ENCODE measurements around the gene UBE2R2.
A peak's percentile ranks its signal among the peaks of the same experiment; 100 is the strongest.
"Not testable (repeated sequence)": the region's sequence is repeated elsewhere in the genome, so short reads cannot be mapped to it uniquely, and the experiment has no call there.

Gene UBE2R2

DNA sequence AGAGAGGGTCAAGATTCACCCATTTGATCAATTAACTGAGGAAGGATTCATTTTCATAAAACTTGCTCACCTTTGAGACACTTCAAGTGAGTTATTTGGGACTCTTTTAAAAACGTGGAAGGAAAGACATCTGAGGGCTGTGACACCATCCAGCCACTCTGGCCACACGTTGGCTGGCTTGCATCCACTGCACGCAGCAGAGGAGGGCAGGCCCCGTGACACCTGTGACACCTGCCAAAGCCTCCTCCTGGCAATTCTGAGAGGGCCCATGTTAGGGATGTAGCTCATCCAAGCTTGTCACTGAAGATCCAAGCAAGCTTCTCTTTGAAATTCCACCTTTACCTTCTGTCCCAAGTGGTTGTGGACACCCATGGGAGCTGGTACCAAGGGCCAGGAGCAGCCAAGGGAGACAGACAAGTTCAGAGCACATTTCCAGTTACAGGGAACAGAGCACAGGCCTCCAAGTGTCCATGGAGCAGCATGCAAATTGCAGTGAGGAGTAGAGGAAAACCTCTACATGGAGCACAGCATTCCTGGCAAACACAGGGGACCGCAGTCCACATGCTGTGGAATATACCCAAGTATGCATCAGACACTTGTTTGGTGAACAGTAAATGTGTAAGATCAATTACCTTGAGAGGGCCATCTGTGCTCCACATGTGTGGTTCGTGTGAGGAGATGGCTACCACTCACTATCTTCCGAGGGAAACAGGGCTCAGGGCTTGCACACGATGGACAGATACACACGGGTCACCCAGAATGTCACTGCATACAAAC is 16.8 kb upstream of the UBE2R2 start:
- no peak for DNase-seq (ENCODE audit: low read depth in 3 of 3)

GRCh38 chr9:33800886-33801285 is 16.1 kb upstream of the UBE2R2 start:
- no peak for DNase-seq (ENCODE audit: low read depth in 3 of 3)

DNA sequence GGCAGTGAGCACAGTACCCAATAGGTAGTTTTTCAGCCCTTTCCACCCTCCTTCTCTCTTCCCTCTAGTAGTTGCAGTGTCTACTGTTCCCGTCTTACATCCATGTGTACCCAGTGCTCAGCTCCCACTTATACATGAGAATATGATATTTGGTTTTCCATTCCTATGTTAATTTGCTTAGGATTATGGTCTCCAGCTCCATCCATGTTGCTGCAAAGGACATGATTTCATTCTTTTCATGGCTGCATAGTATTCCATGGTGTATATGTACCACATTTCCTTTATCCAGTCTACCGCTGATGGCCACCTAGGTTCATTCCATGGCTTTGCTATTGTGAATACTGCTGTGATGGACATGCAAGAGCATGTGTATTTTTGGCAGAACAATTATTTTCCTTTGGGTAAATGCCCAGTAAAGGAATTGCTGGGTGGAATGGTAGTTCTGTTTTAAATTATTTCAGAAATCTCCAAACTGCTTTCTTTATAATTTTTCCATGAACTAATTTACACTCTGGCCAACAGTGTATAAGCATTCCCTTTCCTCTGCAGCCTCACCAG is 14.9 kb upstream of the UBE2R2 start:
- not testable (repeated sequence) for DNase-seq (ENCODE audit: low read depth in 3 of 3)

GRCh38 chr9:33804196-33804595 is 12.8 kb upstream of the UBE2R2 start:
- not testable (repeated sequence) for DNase-seq (ENCODE audit: low read depth in 3 of 3)

GRCh38 chr9:33807156-33807555 is 9.8 kb upstream of the UBE2R2 start:
- DNase-seq (ENCODE audit: low read depth in 3 of 3), result not testable (repeated sequence)

DNA sequence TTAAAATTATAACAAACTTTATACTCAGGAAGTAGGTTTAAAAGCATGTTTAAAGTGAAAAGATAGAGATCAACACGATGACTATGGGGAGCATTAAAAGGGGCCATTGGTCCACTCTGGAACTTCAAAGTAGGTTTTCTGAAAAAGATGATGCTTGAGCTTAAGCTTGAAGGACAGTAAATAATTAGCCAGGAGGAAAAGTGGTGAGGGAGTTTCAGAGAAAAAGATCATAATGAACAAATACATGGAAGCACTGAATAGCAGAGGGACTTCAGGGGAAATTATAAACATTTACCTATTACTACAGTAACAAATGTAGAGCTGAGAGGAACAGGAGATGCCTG is 8.0 kb upstream of the UBE2R2 start:
- not testable (repeated sequence) for DNase-seq (ENCODE audit: low read depth in 3 of 3)

- DNase-seq (ENCODE audit: low read depth in 3 of 3), result no peak
Measured at GRCh38 chr9:33809506-33809905, 7.5 kb upstream of the UBE2R2 start.

DNA sequence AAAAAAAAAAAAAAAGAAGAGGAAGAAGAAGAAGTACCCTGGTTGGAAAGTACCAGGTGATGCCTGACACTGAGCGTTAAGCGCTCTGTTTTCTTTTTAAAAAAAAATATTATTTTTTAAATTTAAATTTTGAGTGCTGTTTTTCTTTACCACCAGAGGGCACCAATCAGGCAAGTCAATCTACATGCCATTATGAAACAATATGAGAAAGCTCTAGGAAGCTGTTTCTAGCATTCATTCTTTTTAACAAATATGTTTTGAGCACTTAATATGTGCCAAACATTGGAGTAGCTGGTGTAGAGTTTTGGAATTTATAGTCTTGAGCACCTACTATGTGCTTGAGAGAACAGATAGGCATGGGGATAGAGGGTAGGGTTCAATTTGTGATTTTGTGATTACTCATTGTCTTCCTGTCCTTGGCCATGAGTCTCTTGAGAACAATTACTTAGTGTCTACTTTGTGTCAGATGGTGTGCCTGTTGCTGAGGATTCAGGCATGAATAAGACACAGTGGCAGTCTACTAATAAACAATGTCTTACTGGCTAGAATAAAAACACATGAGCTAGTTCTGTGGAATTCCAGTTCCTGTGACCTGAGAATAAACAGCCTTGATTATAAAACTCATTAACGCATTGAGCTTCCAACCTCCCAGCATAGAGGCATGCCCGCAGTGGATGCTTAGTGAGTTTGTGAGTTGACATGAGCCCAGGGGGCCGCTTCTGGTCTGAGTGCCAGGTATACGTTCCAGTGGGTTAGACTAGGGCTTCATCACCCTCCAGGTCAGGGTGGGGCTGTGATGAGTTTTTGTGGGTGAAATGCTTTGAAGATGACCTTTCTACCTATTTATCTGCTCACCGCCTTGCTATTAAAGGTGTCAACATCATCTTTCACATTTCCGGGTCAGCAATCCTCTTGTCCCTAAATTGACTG is 3.0 kb upstream of the UBE2R2 start:
- DNase-seq (ENCODE audit: low read depth in 3 of 3), result no peak

DNA sequence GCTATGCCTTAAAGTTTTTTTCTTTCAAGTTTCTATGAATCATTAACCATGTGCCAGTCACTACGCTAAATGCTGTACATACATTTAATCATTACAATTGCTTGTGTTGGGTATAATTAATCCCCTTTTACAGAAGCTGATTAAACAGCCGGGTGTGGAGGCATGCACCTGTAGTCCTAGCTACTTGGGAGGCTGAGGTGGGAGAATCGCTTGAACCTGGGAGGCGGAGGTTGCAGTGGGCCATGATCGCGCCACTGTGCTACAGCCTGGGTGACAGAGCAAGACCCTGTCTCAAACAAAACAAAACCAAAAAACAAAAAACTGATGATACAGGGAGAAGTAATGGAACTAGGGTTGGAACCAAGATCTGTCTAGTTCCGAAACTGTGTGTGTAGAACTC is 1.2 kb upstream of the UBE2R2 start:
- DNase-seq (ENCODE audit: low read depth in 3 of 3), result no peak

GRCh38 chr9:33817327-33818166 is 587 bp downstream of the UBE2R2 start:
- DNase-seq (ENCODE audit: low read depth in 3 of 3), result peak; percentile 14 to 48 (median 21)

- peak in 1 of 3 donors; percentile 16 for DNase-seq (ENCODE audit: low read depth in 3 of 3)
Measured at GRCh38 chr9:33818167-33818846, 1.3 kb downstream of the UBE2R2 start.

DNA sequence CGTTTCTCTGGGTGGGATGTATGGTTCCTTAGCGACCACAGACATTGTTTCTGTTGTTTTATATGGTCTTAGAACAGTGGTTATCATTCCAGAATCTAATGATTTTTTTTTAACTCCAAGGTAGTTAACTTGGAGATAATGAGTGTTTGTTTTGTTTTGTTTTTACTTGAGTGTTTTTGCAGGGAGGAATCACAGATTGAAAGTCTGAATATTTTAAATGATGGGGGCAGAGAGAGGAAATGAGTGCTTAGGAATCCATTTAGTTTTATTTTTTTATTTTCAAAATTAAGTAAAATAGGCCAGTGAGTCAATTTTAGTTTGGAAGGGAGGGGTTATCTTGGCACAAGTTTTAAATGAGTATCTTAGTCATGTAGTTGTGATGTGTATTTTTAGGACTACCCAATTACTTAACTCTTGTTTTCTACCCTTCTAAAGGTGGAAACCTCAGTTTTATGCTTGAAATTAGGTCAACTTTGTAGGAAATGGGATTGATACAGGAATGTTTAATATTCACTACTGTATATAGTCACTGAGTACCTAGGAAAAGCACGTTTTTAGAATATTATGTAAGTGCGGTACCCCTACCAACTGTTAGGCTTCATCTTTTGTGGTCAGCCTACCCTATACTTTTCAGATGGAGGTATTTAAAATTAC is 2.0 kb downstream of the UBE2R2 start:
- no peak for DNase-seq (ENCODE audit: low read depth in 3 of 3)

DNA sequence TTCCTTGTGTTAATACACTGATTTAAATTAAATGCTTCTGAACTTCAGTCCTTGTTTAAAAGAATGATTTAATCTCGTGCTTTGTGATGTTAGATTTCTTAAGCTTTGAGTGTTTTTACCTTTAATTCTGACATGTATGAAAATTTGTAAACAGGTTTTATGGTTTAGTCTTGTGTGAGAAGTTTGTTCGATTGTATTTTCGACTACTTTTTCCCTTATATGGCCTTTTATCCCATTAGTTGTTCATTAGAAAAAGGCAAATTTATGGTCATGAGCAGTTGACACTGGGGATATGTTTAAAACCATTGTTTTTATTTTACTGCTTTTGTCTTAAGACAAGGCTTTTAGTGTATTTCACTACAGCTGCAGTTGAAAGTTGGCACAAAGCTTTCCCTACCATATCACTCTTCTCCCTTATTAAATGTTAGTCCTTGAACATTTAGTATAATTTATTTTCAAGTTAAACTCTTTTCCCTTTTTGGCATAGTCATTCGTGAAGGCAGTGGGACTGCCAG is 3.3 kb downstream of the UBE2R2 start:
- DNase-seq (ENCODE audit: low read depth in 3 of 3), result no peak

DNA sequence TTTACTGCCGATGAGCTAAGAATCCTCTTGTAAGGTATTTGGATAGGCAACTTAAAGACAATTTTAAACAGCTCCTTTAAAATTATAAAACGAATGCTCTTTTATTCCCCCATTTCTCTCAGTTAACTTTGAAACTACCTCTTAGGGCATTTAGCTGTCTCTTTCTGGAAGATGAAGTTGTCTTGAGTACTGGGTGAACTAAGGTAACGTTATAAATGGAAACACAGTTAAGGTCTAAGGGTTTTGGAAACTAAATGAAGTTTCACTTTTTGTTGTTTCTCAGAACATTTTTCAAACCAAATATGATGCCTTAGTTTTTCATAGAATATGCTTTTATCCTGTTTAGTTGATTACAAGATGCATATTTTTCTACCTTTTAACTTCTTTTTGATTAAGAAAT is 6.8 kb downstream of the UBE2R2 start:
- no peak for DNase-seq (ENCODE audit: low read depth in 3 of 3)

DNA sequence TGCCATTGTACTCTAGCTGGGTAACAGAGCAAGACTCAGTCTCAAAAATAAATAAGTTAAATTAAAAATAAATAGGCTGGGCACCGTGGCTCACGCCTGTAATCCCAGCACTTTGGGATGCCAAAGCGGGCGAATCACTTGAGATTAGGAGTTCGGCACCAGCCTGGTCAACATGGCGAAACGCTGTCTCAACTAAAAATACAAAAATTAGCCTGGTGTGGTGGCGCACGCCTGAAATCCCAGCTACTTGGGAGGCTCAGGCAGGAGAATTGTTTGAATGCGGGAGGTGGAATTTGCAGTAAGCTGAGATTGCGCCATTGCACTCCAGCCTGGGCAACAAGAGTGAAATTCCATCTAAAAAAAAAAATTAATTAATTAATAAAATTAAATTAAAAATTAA is 10.3 kb downstream of the UBE2R2 start:
- not testable (repeated sequence) for DNase-seq (ENCODE audit: low read depth in 3 of 3)

- not testable (repeated sequence) for DNase-seq (ENCODE audit: low read depth in 3 of 3)
Measured at GRCh38 chr9:33829641-33830230, 12.8 kb downstream of the UBE2R2 start.

GRCh38 chr9:33835625-33836260 is 18.8 kb downstream of the UBE2R2 start:
- DNase-seq (ENCODE audit: low read depth in 3 of 3), result no peak

GRCh38 chr9:33836261-33836660 is 19.3 kb downstream of the UBE2R2 start:
- DNase-seq (ENCODE audit: low read depth in 3 of 3), result not testable (repeated sequence)

GRCh38 chr9:33837138-33837537 is 20.2 kb downstream of the UBE2R2 start:
- no peak for DNase-seq (ENCODE audit: low read depth in 3 of 3)
